ENCODE data around the gene MICAL2.

Gene MICAL2

GRCh38 chr11:12292766-12293165 is 182.4 kb downstream of the MICAL2 start:
- DNase-seq, result no peak

DNA sequence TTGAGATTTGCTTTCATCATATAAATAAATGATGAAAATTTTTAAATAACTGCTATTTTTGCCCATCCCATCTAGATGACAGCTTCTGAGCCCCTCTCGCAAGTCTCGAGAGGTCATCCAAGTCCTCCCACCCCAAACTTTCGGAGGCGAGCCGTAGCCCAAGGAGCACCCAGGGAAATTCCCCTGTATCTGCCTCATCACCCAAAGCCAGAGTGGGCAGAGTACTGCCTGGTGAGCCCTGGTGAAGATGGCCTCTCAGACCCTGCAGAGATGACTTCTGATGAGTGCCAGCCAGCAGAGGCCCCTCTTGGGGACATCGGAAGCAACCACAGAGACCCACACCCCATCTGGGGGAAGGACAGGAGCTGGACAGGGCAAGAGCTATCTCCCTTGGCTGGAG is 183.1 kb downstream of the MICAL2 start:
- DNase-seq, result no peak

DNA sequence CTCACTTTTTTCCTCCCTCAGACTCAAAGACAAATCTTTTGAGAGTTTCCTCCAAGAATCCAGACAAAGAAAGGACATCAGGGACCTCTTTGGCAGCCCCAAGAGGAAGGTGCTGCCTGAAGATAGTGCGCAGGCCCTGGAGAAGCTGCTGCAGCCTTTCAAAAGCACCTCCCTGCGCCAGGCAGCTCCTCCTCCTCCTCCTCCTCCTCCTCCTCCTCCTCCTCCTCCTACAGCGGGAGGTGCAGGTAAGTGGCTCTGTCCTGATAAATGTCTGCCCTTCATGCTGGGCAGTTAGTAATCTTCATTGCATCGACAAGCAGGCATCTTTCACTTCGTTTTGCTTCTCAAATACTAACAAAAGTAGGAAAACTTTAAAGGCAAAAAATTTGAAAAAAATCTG is 184.2 kb downstream of the MICAL2 start:
- DNase-seq, result no peak

- no peak for DNase-seq
Measured at GRCh38 chr11:12295943-12296342, 185.6 kb downstream of the MICAL2 start.

- no peak for DNase-seq
Measured at GRCh38 chr11:12298610-12299009, 188.2 kb downstream of the MICAL2 start.

DNA sequence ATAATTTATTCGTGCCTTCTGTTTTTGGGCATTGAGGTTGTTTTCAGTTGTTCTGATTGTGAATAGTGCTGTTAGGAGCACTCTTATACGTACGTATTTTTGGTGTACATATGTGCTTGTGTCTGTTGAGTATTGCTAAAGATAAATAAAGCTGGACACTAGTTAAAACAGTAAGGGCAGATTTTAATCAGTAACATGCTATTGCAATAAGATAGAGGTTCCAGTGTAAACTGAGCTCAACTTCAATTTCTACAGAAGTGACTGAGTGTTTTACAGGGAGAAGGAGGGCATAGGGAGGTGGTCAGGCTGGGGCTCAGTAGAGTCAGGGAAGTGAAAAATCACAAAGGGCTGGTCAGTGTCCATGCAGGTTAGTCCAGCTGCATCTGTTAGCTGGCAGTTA is 191.0 kb downstream of the MICAL2 start:
- no peak for DNase-seq

GRCh38 chr11:12303421-12304149 is 193.2 kb downstream of the MICAL2 start:
- no peak for DNase-seq

GRCh38 chr11:12306830-12307229 is 196.4 kb downstream of the MICAL2 start:
- no peak for DNase-seq

DNA sequence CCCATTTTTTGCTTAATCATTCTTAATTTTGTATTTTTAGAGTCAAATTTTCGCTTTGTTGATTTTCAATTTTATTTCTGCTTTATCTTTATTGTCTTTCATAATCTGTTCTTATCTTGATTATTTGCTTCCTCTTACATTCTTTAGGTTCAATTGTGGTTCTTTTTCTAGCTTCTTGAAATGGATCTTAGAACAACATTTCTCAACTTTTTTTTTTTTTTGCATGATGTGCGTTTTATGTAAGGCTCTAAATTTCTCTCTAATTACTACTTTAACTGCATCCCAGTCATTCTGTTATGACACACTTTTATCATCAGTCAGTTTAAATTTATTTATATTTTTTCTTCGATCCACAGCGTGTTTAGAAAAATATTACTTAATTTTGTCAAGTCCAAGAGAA is 201.7 kb downstream of the MICAL2 start:
- no peak for DNase-seq
